Heart right ventricle (tissue), 16 donors: Measurements from ENCODE around the gene PAK4. TPM values are rescaled to one million over a fixed set of nuclear protein-coding genes. Genes with fewer than 3 reads are reported as not detected.

Source experiments
- ATAC-seq, 8 donors: fragments of 200-7000 bp; cut with Tn5 transposase; one replicate each; pipeline ENCODE4 v1.9.1; 2020; ENCODE audit warnings: mild to moderate bottlenecking in 8 of 8, moderate library complexity in 8 of 8, moderate number of reproducible peaks in 1 of 8
- DNase-seq, 2 donors: peaks; one replicate each; pipeline ENCODE4 v3.0.0-alpha.2; 2020
- H3K27ac ChIP-seq, 10 donors: fragments of 200-600 bp; sonication (generic) in 2 of 10; one replicate each; pipeline versions ENCODE4 v1.5.0 to v1.8.0; 2020 to 2022; ENCODE audit warnings: mild to moderate bottlenecking in 3 of 10
- H3K27me3 ChIP-seq, 7 donors: fragments of 200-600 bp; one replicate each; pipeline ENCODE4 v1.8.0; 2021 to 2022; ENCODE audit warnings: mild to moderate bottlenecking in 2 of 7
- H3K36me3 ChIP-seq, 9 donors: fragments of 200-600 bp; sonication (generic) in 1 of 9; one replicate each; pipeline versions ENCODE4 v1.5.0 to v1.8.0; 2020 to 2022; ENCODE audit warnings: mild to moderate bottlenecking in 2 of 9
- H3K4me1 ChIP-seq, 9 donors: fragments of 200-600 bp; sonication (generic) in 1 of 9; one replicate each; pipeline versions ENCODE4 v1.5.0 to v1.8.0; 2020 to 2022; ENCODE audit warnings: mild to moderate bottlenecking in 4 of 9
- H3K4me3 ChIP-seq, 10 donors: fragments of 200-600 bp; sonication (generic) in 2 of 10; one replicate each; pipeline versions ENCODE4 v1.5.0 to v1.8.0; 2020 to 2022; ENCODE audit warnings: mild to moderate bottlenecking in 7 of 10, moderate library complexity in 2 of 10
- H3K9me3 ChIP-seq, 11 donors: fragments of 200-600 bp in 10 of 11; sonication (generic) in 2 of 11; one replicate each; pipeline versions ENCODE4 v1.5.0 to v1.8.0; 2013 to 2022; ENCODE audit warnings: mild to moderate bottlenecking in 2 of 11, control low read depth in 1 of 11, moderate library complexity in 1 of 11
- CTCF ChIP-seq, 9 donors: fragments of 200-600 bp; sonication (generic) in 2 of 9; IDR thresholded peaks; one replicate each; pipeline versions ENCODE4 v1.5.0 to v1.8.0; 2021 to 2022; ENCODE audit warnings: antibody characterized with exemption in 9 of 9, mild to moderate bottlenecking in 5 of 9, moderate library complexity in 1 of 9
- WGBS, 2 donors: extraction: QIAGEN DNeasy Blood & Tissue Kit; methylation state at CpG; one replicate each; pipeline ENCODE4 v1.1.7; 2013; ENCODE audit warnings: inconsistent platforms in 1 of 2; 5-methylcytosine and 5-hydroxymethylcytosine counted together
- intact Hi-C, 10 donors: fragments of 100-400 bp; cut with DNase I; formaldehyde crosslinking; loops; one replicate each; pipeline versions ENCODE4 v1.11.1 to v1.14.2; 2022
- polyA plus RNA-seq, 2 donors: library from polyadenylated mRNA; stranded (reverse); fragments of 200-250 nt; gene quantifications; one replicate each; pipeline ENCODE4 v1.2.3, GENCODE V29; 2013
- total RNA-seq, 10 donors: library from RNA; stranded (reverse); fragmentation: NEBNext Ultra II Directional in 3 of 10; extraction: Animal tissue kit (Norgen Biotek cat#: 25700) in 3 of 10; gene quantifications; one replicate each; pipeline versions ENCODE4 v1.2.1 to v1.2.4, GENCODE V29; 2021 to 2023
- donor health status: Arrhythmogenic right ventricular cardiomyopathy.
- donor health status: ischemic (EF 13 %, LVEDD 7.1; RV severe dilation, severe dysfunction).
- donor health status: healthy with polysubstance abuse.
- donor health status: DM: no; HTN: yes; CAD: no.
- donor health status: DM: no; HTN: no; CAD: no.
- donor health status: ischemic (EF 25% LVEDD 6.9; RV normal size, moderate dysfunction).
- donor health status: ischemic (EF 25% LVEDD 5.7; RV mildly dilated, moderate dysfunction).
- donor health status: healthy.
- donor health status: DM: yes; HTN: yes; CAD: no.
- donor health status: Ischemic cardiomyopathy.
- donor health status: ischemic (EF 35%, LVEDD 5.7; RV mildly dilated, moderate dysfunction).
- donor health status: nonischemic (EF 11% LVEDD 7.7; RV severe dilation, severe dysfunction).
- donor health status: DM: yes; HTN: yes; CAD: no.
- donor health status: PGD.
- donor health status: ischemic (EF 29% LVEDD 5.4; RV normal size, mild dysfunction).
- donor health status: nonischemic (EF 23%, LVEDD 6.1; RV moderate dilation, normal function).

Gene PAK4
- total and polyA plus RNA-seq, 12 donors, result 8.6 to 22.4 (median 16.1) TPM

DNA sequence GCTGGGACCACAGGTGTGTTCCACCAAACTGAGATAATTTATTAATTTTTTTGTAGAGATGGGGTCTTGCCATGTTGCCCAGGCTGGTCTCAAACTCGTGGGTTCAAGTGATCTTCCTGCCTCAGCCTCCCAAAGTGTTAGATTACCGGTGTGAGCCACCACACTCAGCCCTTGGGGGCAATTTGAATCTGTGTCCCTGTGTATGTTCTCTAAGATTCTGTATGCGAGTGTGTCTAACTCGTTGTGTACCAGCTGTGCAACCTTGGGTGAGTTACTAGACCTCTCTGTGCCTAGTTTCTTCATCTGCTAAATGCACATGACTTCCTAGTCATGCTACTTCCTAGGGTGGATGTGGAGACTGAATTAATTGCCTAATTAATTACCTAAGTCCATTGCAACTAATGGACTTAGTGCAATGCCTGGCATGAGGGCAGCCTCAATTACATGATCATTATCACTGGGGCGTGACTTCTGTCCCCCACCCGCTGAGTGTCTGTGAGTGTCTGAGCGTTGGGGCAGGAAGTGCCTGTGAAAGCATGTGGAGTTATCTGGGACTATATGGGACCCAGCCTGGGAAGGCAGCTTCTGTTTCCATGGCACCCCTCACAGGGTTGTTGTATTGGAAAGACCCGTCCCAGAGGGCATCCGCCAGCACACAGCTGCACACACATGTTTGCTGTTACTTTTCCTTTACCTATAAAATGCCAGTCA is 69.4 kb downstream of the PAK4 start:
- TF ChIP-seq CTCF (IDR thresholded peaks at IDR 0.05), result no peak
- H3K27me3 ChIP-seq, result peaks cover 11 to 88% (median 75%) of the 10 kb centered on the region in 7 donors
- DNase-seq (no peak), ATAC-seq (no peak)
- H3K9me3 ChIP-seq, result no peaks in the 10 kb centered on the region
- intact Hi-C loops, result loop anchor here in 3 of 10 donors (10.0 kb wide), 2 partner anchors 80 to 130 kb away; partner anchors contain the start of gene LRFN1 (in 2 of the 3)
- no peaks in the 10 kb centered on the region for H3K36me3 ChIP-seq
- H3K27ac ChIP-seq, result no peak overlapping the region
- H3K4me1 ChIP-seq, result peaks cover 0 to 5% (median 0%) of the 10 kb centered on the region in 9 donors
- no peak overlapping the region for H3K4me3 ChIP-seq
- 43 to 44% methylated on average over 9 of the region's 9 CpGs for WGBS, 2 donors

- Histone ChIP-seq H3K36me3 (no peaks in the 10 kb centered on the region), H3K27me3 (peaks cover 11 to 94% (median 81%) of the 10 kb centered on the region in 7 donors), H3K4me1 (peaks cover 0 to 5% (median 0%) of the 10 kb centered on the region in 9 donors), H3K9me3 (no peaks in the 10 kb centered on the region), H3K4me3 (no peak overlapping the region), H3K27ac (no peak overlapping the region)
- no peak for TF ChIP-seq CTCF (IDR thresholded peaks at IDR 0.05)
- 41 to 50% methylated on average over 9 of the region's 9 CpGs for WGBS, 2 donors
- DNase-seq (no peak), ATAC-seq (no peak)
- intact Hi-C loops, result loop anchor here in 3 of 10 donors (10.0 kb wide), 2 partner anchors 81 to 129 kb away; partner anchors contain the start of gene LRFN1 (in 2 of the 3)
Measured at GRCh38 chr19:39195755-39196154, 70.2 kb downstream of the PAK4 start.

- ATAC-seq (no peak), DNase-seq (no peak)
- intact Hi-C loops, result loop anchor here in 3 of 10 donors (10.0 kb wide), 2 partner anchors 82 to 128 kb away; partner anchors contain the start of gene LRFN1 (in 2 of the 3)
- H3K27me3 ChIP-seq, result peaks cover 11 to 95% (median 86%) of the 10 kb centered on the region in 7 donors
- 7 to 9% methylated on average over 7 of the region's 7 CpGs for WGBS, 2 donors
- peaks cover 0 to 5% (median 0%) of the 10 kb centered on the region in 9 donors for H3K4me1 ChIP-seq
- no peaks in the 10 kb centered on the region for H3K9me3 ChIP-seq
- H3K36me3 ChIP-seq, result no peaks in the 10 kb centered on the region
- H3K4me3 ChIP-seq, result no peak overlapping the region
- no peak for TF ChIP-seq CTCF (IDR thresholded peaks at IDR 0.05)
- no peak overlapping the region for H3K27ac ChIP-seq
Measured at GRCh38 chr19:39196320-39196719, 70.7 kb downstream of the PAK4 start.

DNA sequence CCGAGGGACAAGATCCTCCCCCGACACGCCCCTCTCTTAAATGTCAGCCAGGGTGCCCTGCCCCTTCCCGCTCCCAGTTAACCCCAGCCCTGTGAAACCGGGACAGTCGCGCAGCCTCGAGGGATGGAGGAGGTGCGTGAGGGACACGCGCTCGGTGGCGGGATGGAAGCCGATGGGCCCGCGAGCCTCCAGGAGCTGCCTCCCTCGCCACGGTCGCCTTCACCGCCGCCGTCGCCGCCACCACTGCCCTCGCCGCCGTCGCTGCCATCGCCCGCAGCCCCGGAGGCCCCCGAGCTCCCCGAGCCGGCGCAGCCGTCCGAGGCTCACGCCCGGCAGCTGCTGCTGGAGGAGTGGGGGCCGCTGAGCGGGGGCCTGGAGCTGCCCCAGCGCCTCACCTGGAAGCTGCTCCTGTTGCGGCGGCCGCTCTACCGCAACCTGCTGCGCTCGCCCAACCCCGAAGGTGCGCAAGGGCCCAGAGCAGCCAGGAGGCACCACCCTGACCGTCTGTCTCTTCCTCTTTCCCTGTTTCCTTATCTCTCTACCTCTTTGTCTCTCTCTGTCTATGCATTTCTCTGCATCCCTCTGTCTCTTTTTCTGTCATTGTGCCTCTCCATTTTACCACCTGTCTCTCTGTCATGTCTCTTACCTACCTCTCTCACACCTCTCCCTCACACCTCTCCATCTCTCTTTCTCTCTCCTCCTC is 71.4 kb downstream of the PAK4 start, which contains the start of gene NCCRP1:
Gene NCCRP1, plus strand, starts transcription at position 105 of the 703 bp plus-strand sequence. Its CDS starts 19 bp downstream, at position 124.
- no peak within 1 kb of the TSS for H3K27ac ChIP-seq
- no peaks in the 10 kb centered on the region for H3K9me3 ChIP-seq
- peaks cover 0 to 5% (median 0%) of the 10 kb centered on the region in 9 donors for H3K4me1 ChIP-seq
- DNase-seq (no peak), ATAC-seq (no peak)
- 2% methylated on average over 47 to 51 of the region's 51 CpGs for WGBS, 2 donors
- H3K4me3 ChIP-seq, result no peak within 1 kb of the TSS
- no peaks in the 10 kb centered on the region for H3K36me3 ChIP-seq
- no peak for TF ChIP-seq CTCF (IDR thresholded peaks at IDR 0.05)
- peaks cover 11 to 96% (median 93%) of the 10 kb centered on the region in 7 donors for H3K27me3 ChIP-seq
- intact Hi-C loops, result loop anchor here in 3 of 10 donors (10.0 kb wide), 2 partner anchors 82 to 128 kb away; partner anchors contain the start of gene LRFN1 (in 2 of the 3)
